Gastrocnemius medialis (tissue), 4 donors: ENCODE data around the gene B3GNT3.

Experiments used
- POLR2A ChIP-seq, 2 donors: fragments of 450-650 bp; IDR thresholded peaks; one replicate each; pipeline ENCODE4 v1.6.1; 2017; ENCODE audit warnings: antibody characterized with exemption in 2 of 2, mild to moderate bottlenecking in 2 of 2, moderate library complexity in 2 of 2
- TF ChIP-seq, protein P1 (sequence below), 5 experiments: fragments of 450-650 bp in 3 of 5; fragments of 200-600 bp in 2 of 5; sonication (generic) in 2 of 5; IDR thresholded peaks in 4 of 5; conservative IDR thresholded peaks in 1 of 5; 1 replicate in 4 of 5; 2 replicates in 1 of 5; pipeline ENCODE4 v1.5.1; 2016 to 2019; ENCODE audit warnings: antibody characterized with exemption in 5 of 5, mild to moderate bottlenecking in 3 of 5, moderate library complexity in 3 of 5

DNA sequence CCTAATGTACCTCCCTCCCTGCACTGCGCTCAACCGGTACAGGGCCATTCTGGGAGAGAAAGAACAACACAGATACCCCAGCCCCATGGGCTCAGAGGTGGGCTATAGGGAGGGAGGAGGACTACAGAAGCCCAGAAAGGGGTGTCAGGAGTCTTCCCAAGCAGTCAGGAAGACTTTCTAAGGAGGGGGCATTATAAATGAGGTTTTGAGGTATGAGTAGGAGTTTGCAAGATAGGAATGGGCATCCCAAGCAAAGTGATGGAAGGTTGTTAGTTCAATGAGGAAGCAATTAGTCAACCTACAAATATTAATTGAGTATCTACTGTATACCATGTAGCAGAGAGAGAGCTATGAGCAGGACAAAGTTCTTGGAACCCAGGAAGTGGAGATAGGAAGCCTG is 6.3 kb upstream of the B3GNT3 start:
- TF ChIP-seq, protein P1, sequence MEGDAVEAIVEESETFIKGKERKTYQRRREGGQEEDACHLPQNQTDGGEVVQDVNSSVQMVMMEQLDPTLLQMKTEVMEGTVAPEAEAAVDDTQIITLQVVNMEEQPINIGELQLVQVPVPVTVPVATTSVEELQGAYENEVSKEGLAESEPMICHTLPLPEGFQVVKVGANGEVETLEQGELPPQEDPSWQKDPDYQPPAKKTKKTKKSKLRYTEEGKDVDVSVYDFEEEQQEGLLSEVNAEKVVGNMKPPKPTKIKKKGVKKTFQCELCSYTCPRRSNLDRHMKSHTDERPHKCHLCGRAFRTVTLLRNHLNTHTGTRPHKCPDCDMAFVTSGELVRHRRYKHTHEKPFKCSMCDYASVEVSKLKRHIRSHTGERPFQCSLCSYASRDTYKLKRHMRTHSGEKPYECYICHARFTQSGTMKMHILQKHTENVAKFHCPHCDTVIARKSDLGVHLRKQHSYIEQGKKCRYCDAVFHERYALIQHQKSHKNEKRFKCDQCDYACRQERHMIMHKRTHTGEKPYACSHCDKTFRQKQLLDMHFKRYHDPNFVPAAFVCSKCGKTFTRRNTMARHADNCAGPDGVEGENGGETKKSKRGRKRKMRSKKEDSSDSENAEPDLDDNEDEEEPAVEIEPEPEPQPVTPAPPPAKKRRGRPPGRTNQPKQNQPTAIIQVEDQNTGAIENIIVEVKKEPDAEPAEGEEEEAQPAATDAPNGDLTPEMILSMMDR (IDR thresholded peaks at IDR 0.05 in 4 of 5, conservative IDR thresholded peaks at IDR 0.05 in 1 of 5), result no peak
- TF ChIP-seq POLR2A (IDR thresholded peaks at IDR 0.05), result no peak
